Measurements from ENCODE around the gene GREB1. TPM values are rescaled to one million over a fixed set of nuclear protein-coding genes. Genes with fewer than 3 reads are reported as not detected.
A peak's percentile ranks its signal among the peaks of the same experiment; 100 is the strongest.

GREB1 gene
- total RNA-seq, 2 donors from 2014 or later, result 1.1 to 2.2 TPM

- Mint-ChIP-seq H3K4me3 (no peak overlapping the region), H3K27me3 (peaks cover 0 to 5% of the 10 kb centered on the region in 2 donors), H3K36me3 (no peaks in the 10 kb centered on the region), H3K9me3 (no peaks in the 10 kb centered on the region), H3K4me1 (ENCODE audit: low read depth in 2 of 2) (no peaks in the 10 kb centered on the region), H3K27ac (no peak overlapping the region)
- ATAC-seq (no peak), DNase-seq (ENCODE audit: low spot score) (no peak)
These were observed 32.5 kb downstream of the GREB1 start for GRCh38 chr2:11566383-11566782.

- Mint-ChIP-seq H3K4me1 (ENCODE audit: low read depth in 2 of 2) (no peaks in the 10 kb centered on the region), H3K36me3 (no peaks in the 10 kb centered on the region), H3K27me3 (peaks cover 0 to 5% of the 10 kb centered on the region in 2 donors), H3K27ac (no peak overlapping the region), H3K9me3 (no peaks in the 10 kb centered on the region), H3K4me3 (no peak overlapping the region)
- no peak for ATAC-seq
- DNase-seq (ENCODE audit: low spot score), result no peak
These were observed 33.8 kb downstream of the GREB1 start for GRCh38 chr2:11567631-11568031.

GRCh38 chr2:11568436-11568835 lies 34.6 kb downstream of the GREB1 start:
- H3K27ac Mint-ChIP-seq, result no peak overlapping the region
- no peaks in the 10 kb centered on the region for H3K36me3 Mint-ChIP-seq
- no peak for ATAC-seq
- H3K4me1 Mint-ChIP-seq (ENCODE audit: low read depth in 2 of 2), result no peaks in the 10 kb centered on the region
- no peaks in the 10 kb centered on the region for H3K9me3 Mint-ChIP-seq
- no peak overlapping the region for H3K4me3 Mint-ChIP-seq
- peaks cover 0 to 5% of the 10 kb centered on the region in 2 donors for H3K27me3 Mint-ChIP-seq
- no peak for DNase-seq (ENCODE audit: low spot score)

- Mint-ChIP-seq H3K27ac (no peak overlapping the region), H3K4me1 (ENCODE audit: low read depth in 2 of 2) (no peaks in the 10 kb centered on the region), H3K36me3 (no peaks in the 10 kb centered on the region), H3K27me3 (peaks cover 0 to 5% of the 10 kb centered on the region in 2 donors), H3K4me3 (no peak overlapping the region), H3K9me3 (no peaks in the 10 kb centered on the region)
- ATAC-seq, result peak in 1 of 2 donors; percentile 18
- no peak for DNase-seq (ENCODE audit: low spot score)
These were observed 35.8 kb downstream of the GREB1 start for GRCh38 chr2:11569636-11570035.

DNA sequence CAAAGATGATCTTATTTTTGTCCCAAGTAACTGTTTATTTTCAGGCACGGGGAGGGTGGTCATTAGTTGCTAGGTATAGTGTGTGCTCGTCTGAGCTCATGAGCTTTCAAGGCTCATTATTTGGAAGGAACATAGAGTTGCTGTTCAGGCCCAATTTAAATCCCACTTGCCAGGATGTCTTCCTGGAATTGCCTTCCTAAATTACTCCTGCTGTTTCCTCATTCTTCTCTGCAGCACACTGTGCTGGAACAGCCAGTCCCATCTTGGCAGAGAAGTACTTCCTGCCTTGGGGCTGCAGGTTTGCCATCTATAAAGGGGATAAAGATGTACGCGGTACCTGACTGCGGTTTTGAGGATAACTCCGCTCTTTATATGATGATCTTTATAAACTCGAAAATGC lies 37.3 kb downstream of the GREB1 start:
- Mint-ChIP-seq H3K27me3 (peaks cover 0 to 3% of the 10 kb centered on the region in 2 donors), H3K27ac (no peak overlapping the region), H3K4me3 (no peak overlapping the region), H3K36me3 (no peaks in the 10 kb centered on the region), H3K4me1 (ENCODE audit: low read depth in 2 of 2) (no peaks in the 10 kb centered on the region), H3K9me3 (no peaks in the 10 kb centered on the region)
- DNase-seq (ENCODE audit: low spot score) (no peak), ATAC-seq (no peak)

DNA sequence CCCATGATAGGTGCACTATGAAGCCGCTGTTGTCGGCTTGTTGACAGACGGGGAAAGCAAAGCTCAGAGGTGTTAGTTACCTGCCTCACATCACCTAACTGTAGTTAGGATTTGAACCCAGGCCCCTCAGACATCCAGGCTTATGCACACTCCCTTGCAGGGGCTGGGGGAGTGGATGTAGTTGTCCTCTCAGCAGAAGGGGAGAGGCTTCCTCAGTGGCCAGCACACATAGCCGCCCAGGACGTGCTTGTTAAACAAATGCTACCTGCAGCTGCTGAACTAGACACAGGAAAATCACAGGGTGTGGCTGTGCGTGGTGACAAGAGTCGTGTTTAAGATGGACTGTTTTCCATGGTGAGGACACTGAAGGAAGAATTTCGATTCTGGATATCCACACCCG lies 39.2 kb downstream of the GREB1 start:
- Mint-ChIP-seq H3K4me3 (no peak overlapping the region), H3K9me3 (no peaks in the 10 kb centered on the region), H3K36me3 (no peaks in the 10 kb centered on the region), H3K4me1 (ENCODE audit: low read depth in 2 of 2) (no peaks in the 10 kb centered on the region), H3K27ac (no peak overlapping the region), H3K27me3 (peaks cover 0 to 5% of the 10 kb centered on the region in 2 donors)
- ATAC-seq (no peak), DNase-seq (ENCODE audit: low spot score) (no peak)

DNA sequence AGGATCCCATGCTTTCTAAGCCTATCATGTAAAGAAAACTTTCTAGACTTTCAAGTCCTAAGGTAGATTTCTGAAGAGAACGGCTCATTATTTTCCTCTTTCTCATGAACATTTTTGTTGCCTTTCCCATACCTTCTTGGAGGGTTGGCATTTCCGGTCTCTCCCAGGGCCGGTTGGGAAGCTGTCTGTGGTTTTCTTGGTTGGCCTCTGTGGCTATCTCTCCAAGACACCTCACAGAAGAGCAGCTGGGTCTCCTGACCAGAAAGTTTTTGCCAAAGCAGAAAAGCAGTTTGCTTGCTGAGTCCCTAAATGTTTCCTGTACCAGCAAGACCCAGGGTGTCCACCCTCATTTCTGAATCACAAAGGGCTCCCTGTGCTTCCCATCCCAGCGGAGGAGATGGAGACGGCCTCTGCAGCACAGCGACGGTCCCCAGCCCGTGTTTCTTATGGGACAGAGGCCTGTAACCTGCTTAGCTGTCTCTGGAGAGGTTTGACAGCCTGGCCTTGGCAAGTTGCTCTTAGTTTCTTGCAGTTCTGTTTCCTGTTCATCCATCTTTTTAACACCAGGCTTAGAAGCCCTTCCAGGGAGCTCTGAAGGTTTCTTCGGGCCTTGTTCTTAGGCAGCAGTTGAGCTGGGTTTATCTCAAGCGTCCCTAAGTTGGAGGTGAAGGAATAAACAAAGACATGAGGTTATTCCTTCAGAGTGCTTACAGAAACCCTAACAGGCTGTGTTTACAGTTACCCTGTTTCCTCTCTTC lies 39.8 kb downstream of the GREB1 start:
- Mint-ChIP-seq H3K9me3 (no peaks in the 10 kb centered on the region), H3K27me3 (peaks cover 0 to 2% of the 10 kb centered on the region in 2 donors), H3K36me3 (no peaks in the 10 kb centered on the region), H3K4me1 (ENCODE audit: low read depth in 2 of 2) (no peaks in the 10 kb centered on the region), H3K4me3 (no peak overlapping the region), H3K27ac (no peak overlapping the region)
- no peak for DNase-seq (ENCODE audit: low spot score)
- no peak for ATAC-seq

GRCh38 chr2:11574176-11575046 lies 40.6 kb downstream of the GREB1 start:
- no peaks in the 10 kb centered on the region for H3K4me1 Mint-ChIP-seq (ENCODE audit: low read depth in 2 of 2)
- peaks cover 0 to 2% of the 10 kb centered on the region in 2 donors for H3K27me3 Mint-ChIP-seq
- H3K9me3 Mint-ChIP-seq, result no peaks in the 10 kb centered on the region
- H3K27ac Mint-ChIP-seq, result no peak overlapping the region
- no peak overlapping the region for H3K4me3 Mint-ChIP-seq
- ATAC-seq, result no peak
- no peaks in the 10 kb centered on the region for H3K36me3 Mint-ChIP-seq
- DNase-seq (ENCODE audit: low spot score), result no peak

DNA sequence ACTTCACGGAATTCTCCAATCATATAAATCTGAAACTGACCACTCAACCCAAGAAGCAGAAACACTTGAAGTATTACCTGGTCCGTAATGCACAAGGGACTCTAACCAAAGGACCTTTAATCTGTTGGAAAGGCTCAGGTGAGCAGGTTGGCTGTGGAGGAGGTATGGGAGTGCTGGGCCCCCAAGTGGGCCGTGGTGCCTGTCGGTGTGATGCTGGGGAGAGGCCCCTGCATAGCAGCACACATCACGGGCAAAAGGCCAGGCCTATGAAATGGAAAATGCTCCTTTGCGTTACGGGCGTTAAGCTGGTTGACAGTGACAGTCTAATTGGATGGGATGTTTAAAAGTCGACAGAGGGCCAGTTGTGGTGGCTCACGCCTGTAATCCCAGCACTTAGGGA lies 42.6 kb downstream of the GREB1 start:
- Mint-ChIP-seq H3K27ac (no peak overlapping the region), H3K27me3 (peaks cover 0 to 2% of the 10 kb centered on the region in 2 donors), H3K4me3 (no peak overlapping the region), H3K4me1 (ENCODE audit: low read depth in 2 of 2) (no peaks in the 10 kb centered on the region), H3K36me3 (no peaks in the 10 kb centered on the region), H3K9me3 (no peaks in the 10 kb centered on the region)
- ATAC-seq (no peak), DNase-seq (ENCODE audit: low spot score) (no peak)

- no peaks in the 10 kb centered on the region for H3K4me1 Mint-ChIP-seq (ENCODE audit: low read depth in 2 of 2)
- H3K36me3 Mint-ChIP-seq, result no peaks in the 10 kb centered on the region
- ATAC-seq, result no peak
These were observed 43.4 kb downstream of the GREB1 start for GRCh38 chr2:11577101-11577883.

DNA sequence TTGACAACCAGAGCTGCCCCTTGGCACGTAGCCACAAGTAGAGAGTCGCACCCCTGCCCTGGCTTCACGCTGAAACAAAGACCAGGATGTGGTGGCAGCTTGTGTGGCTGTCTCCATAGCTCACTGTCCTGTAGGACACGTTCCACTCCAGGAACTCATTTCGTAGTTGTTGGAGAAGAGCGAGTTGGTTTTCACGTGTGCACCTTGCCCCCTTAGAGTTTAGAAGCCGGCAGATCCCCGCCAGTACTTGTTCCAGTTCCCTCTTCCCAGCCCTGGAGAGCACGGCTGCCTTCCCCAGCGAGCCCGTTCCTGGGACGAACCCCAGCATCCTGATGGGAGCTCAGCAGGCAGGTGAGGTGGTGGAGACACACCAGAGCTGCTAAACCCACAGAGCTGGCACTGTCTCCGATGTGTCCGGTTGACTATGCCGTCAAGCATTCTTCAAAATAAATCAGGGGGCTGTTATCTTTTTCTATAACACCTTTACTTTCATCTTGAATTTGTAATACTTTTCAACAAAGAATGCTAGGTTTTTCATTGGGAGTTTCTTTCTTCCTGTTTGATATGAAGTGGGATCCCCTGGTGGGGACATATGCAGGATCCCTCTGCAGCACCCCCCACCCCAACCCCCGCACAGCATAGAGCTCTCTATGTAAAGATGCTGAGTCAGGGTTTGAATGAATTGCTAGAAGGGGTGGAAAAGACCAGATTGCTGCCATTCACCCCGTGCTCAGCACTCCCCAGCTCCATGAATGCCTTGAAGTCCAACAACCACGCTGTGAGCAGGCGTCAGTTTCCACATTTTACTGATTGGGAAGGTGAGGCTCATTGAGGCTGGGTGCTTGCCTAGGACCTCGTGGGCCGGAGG lies 44.5 kb downstream of the GREB1 start:
- ATAC-seq, result no peak
- H3K4me1 Mint-ChIP-seq (ENCODE audit: low read depth in 2 of 2), result no peaks in the 10 kb centered on the region

More at GRCh38 chr2:11577101-11577883, 43.4 kb downstream of the GREB1 start:
- no peaks in the 10 kb centered on the region for H3K9me3 Mint-ChIP-seq
- H3K4me3 Mint-ChIP-seq, result no peak overlapping the region
- no peak for DNase-seq (ENCODE audit: low spot score)
- peaks cover 0 to 2% of the 10 kb centered on the region in 2 donors for H3K27me3 Mint-ChIP-seq
- H3K27ac Mint-ChIP-seq, result no peak overlapping the region

GRCh38 chr2:11578986-11579774 lies 45.3 kb downstream of the GREB1 start:
- no peak overlapping the region for H3K27ac Mint-ChIP-seq
- no peak overlapping the region for H3K4me3 Mint-ChIP-seq
- no peaks in the 10 kb centered on the region for H3K9me3 Mint-ChIP-seq
- DNase-seq (ENCODE audit: low spot score) (no peak), ATAC-seq (no peak)
- peaks cover 4 to 5% of the 10 kb centered on the region in 2 donors for H3K4me1 Mint-ChIP-seq (ENCODE audit: low read depth in 2 of 2)
- peaks cover 0 to 2% of the 10 kb centered on the region in 2 donors for H3K27me3 Mint-ChIP-seq
- H3K36me3 Mint-ChIP-seq, result no peaks in the 10 kb centered on the region

More for the DNA sequence above, 44.5 kb downstream of the GREB1 start:
- Mint-ChIP-seq H3K27me3 (peaks cover 0 to 2% of the 10 kb centered on the region in 2 donors), H3K9me3 (no peaks in the 10 kb centered on the region), H3K36me3 (no peaks in the 10 kb centered on the region), H3K27ac (no peak overlapping the region), H3K4me3 (no peak overlapping the region)
- DNase-seq (ENCODE audit: low spot score), result no peak
